Activated T-helper 17 cell treated with anti-CD3 and anti-CD28 coated beads, Interleukin-2, amount 50 U/mL, for 72 hours (primary cell): ENCODE data around the gene PTAFR. TPM values are rescaled to one million over a fixed set of nuclear protein-coding genes. Genes with fewer than 3 reads are reported as not detected.
A peak's percentile ranks its signal among the peaks of the same experiment; 100 is the strongest.

Source experiments
- ATAC-seq: fragments of 150-1000 bp; cut with Tn5 transposase; replicated peaks from 2 replicates; pipeline ENCODE4 v1.10.0; 2021; ENCODE audit warnings: mild to moderate bottlenecking, moderate library complexity
- H3K27ac Mint-ChIP-seq: one replicate; pipeline ENCODE4 v1.8.0; 2022; ENCODE audit warnings: mixed read lengths
- H3K27me3 Mint-ChIP-seq: one replicate; pipeline ENCODE4 v1.8.0; 2022; ENCODE audit warnings: mixed read lengths
- H3K36me3 Mint-ChIP-seq: one replicate; pipeline ENCODE4 v1.8.0; 2022; ENCODE audit warnings: low read depth, mild to moderate bottlenecking, mixed read lengths
- H3K4me1 Mint-ChIP-seq: one replicate; pipeline ENCODE4 v1.8.0; 2022; ENCODE audit warnings: mixed read lengths
- H3K4me3 Mint-ChIP-seq: one replicate; pipeline ENCODE4 v1.8.0; 2022; ENCODE audit warnings: mild to moderate bottlenecking, mixed read lengths
- H3K9me3 Mint-ChIP-seq: one replicate; pipeline ENCODE4 v1.8.0; 2022; ENCODE audit warnings: mixed read lengths
- total RNA-seq, 2 donors: library from RNA; stranded (reverse); gene quantifications; one replicate each; pipeline ENCODE4 v1.2.3, GENCODE V29; 2022

The PTAFR gene
- under 1 TPM; 0.29 to 0.32 TPM for total RNA-seq

GRCh38 chr1:28176492-28177470 lies at the start of gene PTAFR:
Gene PTAFR (minus strand): TSS chr1:28176690. CDS start chr1:28151021, 25,669 bp downstream.
- ATAC-seq, result no peak
- Mint-ChIP-seq H3K27ac (no peak within 1 kb of the TSS), H3K36me3 (no peaks in the 10 kb centered on the region), H3K4me1 (peaks cover 18% of the 10 kb centered on the region), H3K27me3 (peaks cover 30% of the 10 kb centered on the region), H3K4me3 (no peak within 1 kb of the TSS), H3K9me3 (no peaks in the 10 kb centered on the region)

- peaks cover 7% of the 10 kb centered on the region for H3K4me1 Mint-ChIP-seq
These were observed 36.8 kb upstream of the PTAFR start for GRCh38 chr1:28213315-28213714.

GRCh38 chr1:28209700-28210099 lies 33.2 kb upstream of the PTAFR start:
- no peak overlapping the region for H3K4me3 Mint-ChIP-seq
- no peaks in the 10 kb centered on the region for H3K9me3 Mint-ChIP-seq
- peaks cover 7% of the 10 kb centered on the region for H3K4me1 Mint-ChIP-seq
- ATAC-seq, result no peak
- H3K36me3 Mint-ChIP-seq, result peaks cover 88% of the 10 kb centered on the region
- no peak overlapping the region for H3K27ac Mint-ChIP-seq
- H3K27me3 Mint-ChIP-seq, result no peaks in the 10 kb centered on the region

More at GRCh38 chr1:28213315-28213714, 36.8 kb upstream of the PTAFR start:
- Mint-ChIP-seq H3K9me3 (no peaks in the 10 kb centered on the region), H3K27me3 (no peaks in the 10 kb centered on the region), H3K4me3 (no peak overlapping the region), H3K36me3 (peaks cover 89% of the 10 kb centered on the region), H3K27ac (no peak overlapping the region)
- ATAC-seq, result no peak

GRCh38 chr1:28208818-28209441 lies 32.4 kb upstream of the PTAFR start:
- peaks cover 92% of the 10 kb centered on the region for H3K36me3 Mint-ChIP-seq

GRCh38 chr1:28205243-28205642 lies 28.8 kb upstream of the PTAFR start:
- no peak for ATAC-seq
- Mint-ChIP-seq H3K27ac (no peak overlapping the region), H3K27me3 (no peaks in the 10 kb centered on the region), H3K36me3 (peaks cover 92% of the 10 kb centered on the region), H3K4me3 (no peak overlapping the region), H3K4me1 (peaks cover 23% of the 10 kb centered on the region), H3K9me3 (no peaks in the 10 kb centered on the region)

More at GRCh38 chr1:28208818-28209441, 32.4 kb upstream of the PTAFR start:
- Mint-ChIP-seq H3K27ac (no peak overlapping the region), H3K4me1 (peaks cover 7% of the 10 kb centered on the region), H3K27me3 (no peaks in the 10 kb centered on the region), H3K4me3 (no peak overlapping the region), H3K9me3 (no peaks in the 10 kb centered on the region)
- peak; percentile 87 for ATAC-seq

GRCh38 chr1:28200234-28200873 lies 23.9 kb upstream of the PTAFR start:
- Mint-ChIP-seq H3K4me1 (peaks cover 44% of the 10 kb centered on the region), H3K27ac (peak overlapping the region; percentile 90), H3K27me3 (no peaks in the 10 kb centered on the region), H3K4me3 (peak overlapping the region; percentile 79), H3K9me3 (peaks cover 5% of the 10 kb centered on the region), H3K36me3 (peaks cover 89% of the 10 kb centered on the region)
- ATAC-seq, result no peak

GRCh38 chr1:28199328-28200233 lies 23.1 kb upstream of the PTAFR start:
- peak; percentile 90 for ATAC-seq
- H3K9me3 Mint-ChIP-seq, result peaks cover 5% of the 10 kb centered on the region
- H3K4me1 Mint-ChIP-seq, result peaks cover 44% of the 10 kb centered on the region
- peaks cover 81% of the 10 kb centered on the region for H3K36me3 Mint-ChIP-seq
- H3K4me3 Mint-ChIP-seq, result peak overlapping the region; percentile 79
- peak overlapping the region; percentile 90 for H3K27ac Mint-ChIP-seq
- H3K27me3 Mint-ChIP-seq, result no peaks in the 10 kb centered on the region

GRCh38 chr1:28197682-28198415 lies 21.4 kb upstream of the PTAFR start:
- Mint-ChIP-seq H3K36me3 (peaks cover 64% of the 10 kb centered on the region), H3K9me3 (peaks cover 5% of the 10 kb centered on the region), H3K27me3 (no peaks in the 10 kb centered on the region), H3K4me1 (peaks cover 39% of the 10 kb centered on the region), H3K27ac (no peak overlapping the region), H3K4me3 (peak overlapping the region; percentile 79)
- no peak for ATAC-seq

GRCh38 chr1:28196330-28196729 lies 19.8 kb upstream of the PTAFR start:
- Mint-ChIP-seq H3K27me3 (no peaks in the 10 kb centered on the region), H3K36me3 (peaks cover 48% of the 10 kb centered on the region), H3K9me3 (peaks cover 5% of the 10 kb centered on the region), H3K27ac (no peak overlapping the region), H3K4me3 (no peak overlapping the region), H3K4me1 (peaks cover 39% of the 10 kb centered on the region)
- no peak for ATAC-seq

GRCh38 chr1:28195780-28196179 lies 19.3 kb upstream of the PTAFR start:
- Mint-ChIP-seq H3K4me3 (no peak overlapping the region), H3K36me3 (peaks cover 43% of the 10 kb centered on the region), H3K4me1 (peaks cover 33% of the 10 kb centered on the region), H3K27ac (no peak overlapping the region), H3K27me3 (no peaks in the 10 kb centered on the region), H3K9me3 (peaks cover 5% of the 10 kb centered on the region)
- ATAC-seq, result no peak

- ATAC-seq, result no peak
- H3K27ac Mint-ChIP-seq, result no peak overlapping the region
- peaks cover 22% of the 10 kb centered on the region for H3K4me1 Mint-ChIP-seq
- peaks cover 30% of the 10 kb centered on the region for H3K36me3 Mint-ChIP-seq
- no peak overlapping the region for H3K4me3 Mint-ChIP-seq
- no peaks in the 10 kb centered on the region for H3K27me3 Mint-ChIP-seq
- peaks cover 4% of the 10 kb centered on the region for H3K9me3 Mint-ChIP-seq
These were observed 18.0 kb upstream of the PTAFR start for GRCh38 chr1:28194326-28195035.

GRCh38 chr1:28193701-28194161 lies 17.2 kb upstream of the PTAFR start:
- no peaks in the 10 kb centered on the region for H3K27me3 Mint-ChIP-seq
- no peak for ATAC-seq
- no peak overlapping the region for H3K27ac Mint-ChIP-seq
- H3K9me3 Mint-ChIP-seq, result no peaks in the 10 kb centered on the region
- no peak overlapping the region for H3K4me3 Mint-ChIP-seq
- peaks cover 15% of the 10 kb centered on the region for H3K4me1 Mint-ChIP-seq
- H3K36me3 Mint-ChIP-seq, result peaks cover 22% of the 10 kb centered on the region
